Measurements from ENCODE around the gene FBXO45. TPM values are rescaled to one million over a fixed set of nuclear protein-coding genes. Genes with fewer than 3 reads are reported as not detected.

Gene FBXO45
- total RNA-seq, 1 donor from 2014 or later, result 8.2 TPM

DNA sequence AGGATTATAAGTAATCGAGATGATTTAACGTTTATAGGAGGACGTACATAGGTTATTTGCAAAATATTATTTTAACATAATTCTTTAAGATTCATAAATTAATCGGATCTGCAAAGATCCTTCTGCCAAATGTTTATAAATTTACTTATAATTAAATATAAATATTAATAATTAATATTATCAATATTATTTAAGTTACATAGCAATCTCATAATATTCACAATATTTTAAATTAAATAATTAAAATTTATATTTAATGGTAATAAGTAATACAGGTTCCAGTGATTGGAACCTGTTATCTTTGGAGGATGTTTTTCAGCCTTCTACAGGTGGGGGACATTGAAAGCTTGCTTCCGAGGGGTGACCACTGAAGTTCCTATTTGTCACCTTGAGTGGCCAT is 16.2 kb upstream of the FBXO45 start:
- no peak overlapping the region for H3K27ac ChIP-seq
- H3K36me3 ChIP-seq, result peaks cover 11% of the 10 kb centered on the region
- no peaks in the 10 kb centered on the region for H3K4me1 ChIP-seq
- H3K9me3 ChIP-seq, result no peaks in the 10 kb centered on the region
- ATAC-seq, result no peak
- TF ChIP-seq, protein P1, sequence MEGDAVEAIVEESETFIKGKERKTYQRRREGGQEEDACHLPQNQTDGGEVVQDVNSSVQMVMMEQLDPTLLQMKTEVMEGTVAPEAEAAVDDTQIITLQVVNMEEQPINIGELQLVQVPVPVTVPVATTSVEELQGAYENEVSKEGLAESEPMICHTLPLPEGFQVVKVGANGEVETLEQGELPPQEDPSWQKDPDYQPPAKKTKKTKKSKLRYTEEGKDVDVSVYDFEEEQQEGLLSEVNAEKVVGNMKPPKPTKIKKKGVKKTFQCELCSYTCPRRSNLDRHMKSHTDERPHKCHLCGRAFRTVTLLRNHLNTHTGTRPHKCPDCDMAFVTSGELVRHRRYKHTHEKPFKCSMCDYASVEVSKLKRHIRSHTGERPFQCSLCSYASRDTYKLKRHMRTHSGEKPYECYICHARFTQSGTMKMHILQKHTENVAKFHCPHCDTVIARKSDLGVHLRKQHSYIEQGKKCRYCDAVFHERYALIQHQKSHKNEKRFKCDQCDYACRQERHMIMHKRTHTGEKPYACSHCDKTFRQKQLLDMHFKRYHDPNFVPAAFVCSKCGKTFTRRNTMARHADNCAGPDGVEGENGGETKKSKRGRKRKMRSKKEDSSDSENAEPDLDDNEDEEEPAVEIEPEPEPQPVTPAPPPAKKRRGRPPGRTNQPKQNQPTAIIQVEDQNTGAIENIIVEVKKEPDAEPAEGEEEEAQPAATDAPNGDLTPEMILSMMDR (IDR thresholded peaks at IDR 0.05), result no peak
- no peak overlapping the region for H3K4me3 ChIP-seq
- no peaks in the 10 kb centered on the region for H3K27me3 ChIP-seq
- DNase-seq, result no peak
- intact Hi-C loops (cut with DNase I), result no loop called here

DNA sequence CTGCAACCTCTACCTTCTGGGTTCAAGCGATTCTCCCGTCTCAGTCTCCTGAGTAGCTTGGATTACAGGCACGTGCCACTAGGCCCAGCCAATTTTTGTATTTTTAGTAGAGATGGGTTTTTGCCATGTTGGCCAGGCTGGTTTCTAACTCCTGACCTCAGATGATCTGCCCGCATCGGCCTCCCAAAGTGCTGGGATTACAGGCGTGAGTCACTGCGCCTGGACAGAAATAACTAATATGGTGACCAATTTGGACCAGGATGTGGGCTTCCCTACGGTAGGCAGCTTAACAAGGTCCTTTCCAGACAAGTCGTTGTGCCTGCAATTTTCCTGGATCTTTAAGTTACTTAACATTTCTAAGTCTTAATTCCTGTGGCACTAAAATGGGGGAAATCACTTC is 14.9 kb upstream of the FBXO45 start:
- Histone ChIP-seq H3K9me3 (no peaks in the 10 kb centered on the region), H3K4me1 (no peaks in the 10 kb centered on the region), H3K27ac (no peak overlapping the region), H3K27me3 (no peaks in the 10 kb centered on the region), H3K36me3 (peaks cover 11% of the 10 kb centered on the region), H3K4me3 (no peak overlapping the region)
- DNase-seq (no peak), ATAC-seq (no peak)
- TF ChIP-seq, protein P1 (IDR thresholded peaks at IDR 0.05), result no peak
- intact Hi-C loops (cut with DNase I), result no loop called here

- ATAC-seq (peak; percentile 61), DNase-seq (no peak)
- H3K27ac ChIP-seq, result no peak overlapping the region
- intact Hi-C loops (cut with DNase I), result no loop called here
- H3K36me3 ChIP-seq, result peaks cover 13% of the 10 kb centered on the region
- H3K4me1 ChIP-seq, result no peaks in the 10 kb centered on the region
- H3K9me3 ChIP-seq, result no peaks in the 10 kb centered on the region
- no peaks in the 10 kb centered on the region for H3K27me3 ChIP-seq
- TF ChIP-seq, protein P1 (IDR thresholded peaks at IDR 0.05), result no peak
- H3K4me3 ChIP-seq, result no peak overlapping the region
Observed at GRCh38 chr3:196554205-196554604, 14.3 kb upstream of the FBXO45 start.

GRCh38 chr3:196555295-196555694 is 13.2 kb upstream of the FBXO45 start:
- DNase-seq (no peak), ATAC-seq (no peak)
- no peak overlapping the region for H3K27ac ChIP-seq
- H3K36me3 ChIP-seq, result peaks cover 23% of the 10 kb centered on the region
- TF ChIP-seq, protein P1 (IDR thresholded peaks at IDR 0.05), result no peak
- H3K9me3 ChIP-seq, result no peaks in the 10 kb centered on the region
- no peak overlapping the region for H3K4me3 ChIP-seq
- no peaks in the 10 kb centered on the region for H3K4me1 ChIP-seq
- no peaks in the 10 kb centered on the region for H3K27me3 ChIP-seq
- intact Hi-C loops (cut with DNase I), result no loop called here

DNA sequence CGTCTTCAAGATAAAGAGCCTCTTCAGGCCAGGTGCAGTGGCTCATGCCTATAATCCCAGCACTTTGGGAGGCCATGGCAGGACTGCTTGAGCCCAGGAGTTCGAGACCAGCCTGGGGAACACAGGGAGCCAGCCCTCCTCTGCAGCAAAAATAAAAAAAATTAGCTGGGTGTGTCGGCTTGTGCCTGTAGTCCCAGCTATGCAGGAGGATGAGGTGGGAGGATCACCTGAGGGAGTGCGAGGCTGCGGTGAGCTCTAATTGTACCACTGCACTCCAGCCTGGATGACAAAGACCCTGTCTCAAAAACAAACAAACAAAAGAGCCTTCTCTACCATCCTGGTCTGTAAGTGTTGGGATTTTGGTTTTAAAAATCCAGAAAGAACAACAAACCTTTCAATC is 11.2 kb upstream of the FBXO45 start:
- H3K27me3 ChIP-seq, result no peaks in the 10 kb centered on the region
- H3K27ac ChIP-seq, result no peak overlapping the region
- peaks cover 32% of the 10 kb centered on the region for H3K36me3 ChIP-seq
- TF ChIP-seq, protein P1 (IDR thresholded peaks at IDR 0.05), result no peak
- DNase-seq (no peak), ATAC-seq (no peak)
- no peaks in the 10 kb centered on the region for H3K9me3 ChIP-seq
- intact Hi-C loops (cut with DNase I), result no loop called here
- no peak overlapping the region for H3K4me3 ChIP-seq
- H3K4me1 ChIP-seq, result no peaks in the 10 kb centered on the region

DNA sequence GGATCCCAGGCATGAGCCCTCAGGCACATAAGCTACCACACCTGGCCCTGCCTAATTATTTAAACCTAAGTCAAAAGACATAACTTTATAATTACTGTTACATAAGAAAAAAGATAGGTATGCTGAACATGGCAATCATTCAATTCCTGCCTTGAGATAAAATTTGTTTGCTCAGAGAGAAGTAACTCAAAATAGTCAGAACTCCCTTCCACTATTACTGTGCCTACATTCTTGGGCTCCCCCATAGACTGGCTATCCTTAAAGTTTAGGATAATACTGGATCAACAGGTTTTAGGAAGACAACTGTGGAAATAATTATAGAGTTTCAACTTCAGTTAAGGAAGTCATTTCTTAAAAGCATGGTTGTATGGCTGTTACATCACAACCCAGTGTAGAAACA is 10.0 kb upstream of the FBXO45 start:
- Histone ChIP-seq H3K27me3 (no peaks in the 10 kb centered on the region), H3K4me1 (no peaks in the 10 kb centered on the region), H3K36me3 (peaks cover 32% of the 10 kb centered on the region), H3K4me3 (no peak overlapping the region), H3K27ac (no peak overlapping the region), H3K9me3 (no peaks in the 10 kb centered on the region)
- ATAC-seq, result no peak
- intact Hi-C loops (cut with DNase I), result no loop called here
- DNase-seq, result no peak
- TF ChIP-seq, protein P1 (IDR thresholded peaks at IDR 0.05), result no peak
